Thyroid gland (tissue), 4 donors: Measurements from ENCODE around the gene ASL.
A peak's percentile ranks its signal among the peaks of the same experiment; 100 is the strongest.

Experiments used
- POLR2A ChIP-seq, 2 donors: fragments of 450-650 bp; IDR thresholded peaks; one replicate each; pipeline ENCODE4 v1.6.1; 2017; ENCODE audit warnings: antibody characterized with exemption in 2 of 2, mild to moderate bottlenecking in 2 of 2, moderate library complexity in 1 of 2
- TF ChIP-seq, protein P1 (sequence below), 6 experiments: fragments of 200-600 bp in 3 of 6; fragments of 450-650 bp in 3 of 6; sonication (generic) in 3 of 6; IDR thresholded peaks; one replicate each; pipeline ENCODE4 v1.5.1; 2016 to 2019; ENCODE audit warnings: antibody characterized with exemption in 6 of 6, mild to moderate bottlenecking in 2 of 6, inconsistent platforms in 1 of 6, moderate library complexity in 1 of 6

GRCh38 chr7:66099551-66100407 is 24.2 kb downstream of the ASL start:
- TF ChIP-seq POLR2A (IDR thresholded peaks at IDR 0.05), result peak in 1 of 2 donors; percentile 81
- TF ChIP-seq, protein P1, sequence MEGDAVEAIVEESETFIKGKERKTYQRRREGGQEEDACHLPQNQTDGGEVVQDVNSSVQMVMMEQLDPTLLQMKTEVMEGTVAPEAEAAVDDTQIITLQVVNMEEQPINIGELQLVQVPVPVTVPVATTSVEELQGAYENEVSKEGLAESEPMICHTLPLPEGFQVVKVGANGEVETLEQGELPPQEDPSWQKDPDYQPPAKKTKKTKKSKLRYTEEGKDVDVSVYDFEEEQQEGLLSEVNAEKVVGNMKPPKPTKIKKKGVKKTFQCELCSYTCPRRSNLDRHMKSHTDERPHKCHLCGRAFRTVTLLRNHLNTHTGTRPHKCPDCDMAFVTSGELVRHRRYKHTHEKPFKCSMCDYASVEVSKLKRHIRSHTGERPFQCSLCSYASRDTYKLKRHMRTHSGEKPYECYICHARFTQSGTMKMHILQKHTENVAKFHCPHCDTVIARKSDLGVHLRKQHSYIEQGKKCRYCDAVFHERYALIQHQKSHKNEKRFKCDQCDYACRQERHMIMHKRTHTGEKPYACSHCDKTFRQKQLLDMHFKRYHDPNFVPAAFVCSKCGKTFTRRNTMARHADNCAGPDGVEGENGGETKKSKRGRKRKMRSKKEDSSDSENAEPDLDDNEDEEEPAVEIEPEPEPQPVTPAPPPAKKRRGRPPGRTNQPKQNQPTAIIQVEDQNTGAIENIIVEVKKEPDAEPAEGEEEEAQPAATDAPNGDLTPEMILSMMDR (IDR thresholded peaks at IDR 0.05), result no peak
